Ishikawa (cell line): ENCODE data around the gene PTPRU.
A peak's percentile ranks its signal among the peaks of the same experiment; 100 is the strongest.

Experiments used
- CEBPB ChIP-seq: IDR thresholded peaks from 2 replicates; pipeline ENCODE4 v1.6.1; 2012
- CREB1 ChIP-seq: IDR thresholded peaks from 2 replicates; pipeline ENCODE4 v1.6.1; 2012; ENCODE audit warnings: low read depth
- EGR1 ChIP-seq: IDR thresholded peaks from 2 replicates; pipeline ENCODE4 v1.6.1; 2012
- EP300 ChIP-seq: IDR thresholded peaks from 2 replicates; pipeline ENCODE4 v1.6.1; 2012; ENCODE audit warnings: borderline replicate concordance
- FOXM1 ChIP-seq: IDR thresholded peaks from 2 replicates; pipeline ENCODE4 v1.6.1; 2012; ENCODE audit warnings: low read depth, borderline replicate concordance
- NFIC ChIP-seq: IDR thresholded peaks from 2 replicates; pipeline ENCODE4 v1.6.1; 2012
- RAD21 ChIP-seq: IDR thresholded peaks from 2 replicates; pipeline ENCODE4 v1.6.1; 2012; ENCODE audit warnings: low read depth
- TAF1 ChIP-seq: IDR thresholded peaks from 2 replicates; pipeline ENCODE4 v1.6.1; 2012; ENCODE audit warnings: low read depth, mild to moderate bottlenecking
- TCF12 ChIP-seq: IDR thresholded peaks from 2 replicates; pipeline ENCODE4 v1.6.1; 2012; ENCODE audit warnings: low read depth
- TEAD4 ChIP-seq: IDR thresholded peaks from 2 replicates; pipeline ENCODE4 v1.6.1; 2012
- YY1 ChIP-seq: IDR thresholded peaks from 2 replicates; pipeline ENCODE4 v1.6.1; 2012; ENCODE audit warnings: low read depth
- ZBTB7A ChIP-seq: IDR thresholded peaks from 2 replicates; pipeline ENCODE4 v1.6.1; 2012; ENCODE audit warnings: low read depth
- TF ChIP-seq, protein P1 (sequence below): IDR thresholded peaks from 2 replicates; pipeline ENCODE4 v1.6.1; 2012
- TF ChIP-seq, protein P2 (sequence below): IDR thresholded peaks from 2 replicates; pipeline ENCODE4 v1.6.1; 2012
- TF ChIP-seq, protein P3 (sequence below): IDR thresholded peaks from 2 replicates; pipeline ENCODE4 v1.6.1; 2012; ENCODE audit warnings: low read depth, mild to moderate bottlenecking

PTPRU gene

DNA sequence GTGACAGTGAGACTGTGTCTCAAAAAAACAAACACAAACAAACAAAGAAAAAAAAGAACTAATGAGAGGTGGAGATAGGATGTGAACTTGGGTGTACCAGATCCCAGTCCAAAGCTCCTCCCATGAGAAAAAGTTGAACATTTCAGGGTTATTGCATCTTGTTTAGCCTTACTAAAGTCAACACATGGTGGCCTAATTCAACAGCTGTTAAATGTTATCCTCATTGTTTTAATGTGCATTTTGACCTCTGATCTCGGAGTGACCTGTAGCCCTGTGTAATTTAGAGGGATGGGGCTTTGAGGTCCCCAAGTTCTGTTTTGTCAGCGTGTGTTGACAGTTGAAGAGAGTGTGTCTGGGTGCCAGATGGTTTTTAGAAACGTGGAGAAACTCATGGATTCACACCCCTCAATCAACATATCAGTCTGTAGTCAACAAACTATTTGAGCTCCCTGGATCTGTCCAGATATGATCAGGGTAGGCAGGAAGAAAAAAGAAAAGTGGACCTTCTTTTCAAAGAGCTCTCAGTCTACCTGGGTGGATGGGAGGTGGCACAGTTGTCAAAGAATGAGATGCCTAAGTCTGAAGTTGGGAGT, 34.7 kb downstream of the PTPRU start:
- TF ChIP-seq, protein P1, sequence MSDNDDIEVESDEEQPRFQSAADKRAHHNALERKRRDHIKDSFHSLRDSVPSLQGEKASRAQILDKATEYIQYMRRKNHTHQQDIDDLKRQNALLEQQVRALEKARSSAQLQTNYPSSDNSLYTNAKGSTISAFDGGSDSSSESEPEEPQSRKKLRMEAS, result no peak
- TF ChIP-seq, protein P2, sequence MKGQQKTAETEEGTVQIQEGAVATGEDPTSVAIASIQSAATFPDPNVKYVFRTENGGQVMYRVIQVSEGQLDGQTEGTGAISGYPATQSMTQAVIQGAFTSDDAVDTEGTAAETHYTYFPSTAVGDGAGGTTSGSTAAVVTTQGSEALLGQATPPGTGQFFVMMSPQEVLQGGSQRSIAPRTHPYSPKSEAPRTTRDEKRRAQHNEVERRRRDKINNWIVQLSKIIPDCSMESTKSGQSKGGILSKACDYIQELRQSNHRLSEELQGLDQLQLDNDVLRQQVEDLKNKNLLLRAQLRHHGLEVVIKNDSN, result no peak

DNA sequence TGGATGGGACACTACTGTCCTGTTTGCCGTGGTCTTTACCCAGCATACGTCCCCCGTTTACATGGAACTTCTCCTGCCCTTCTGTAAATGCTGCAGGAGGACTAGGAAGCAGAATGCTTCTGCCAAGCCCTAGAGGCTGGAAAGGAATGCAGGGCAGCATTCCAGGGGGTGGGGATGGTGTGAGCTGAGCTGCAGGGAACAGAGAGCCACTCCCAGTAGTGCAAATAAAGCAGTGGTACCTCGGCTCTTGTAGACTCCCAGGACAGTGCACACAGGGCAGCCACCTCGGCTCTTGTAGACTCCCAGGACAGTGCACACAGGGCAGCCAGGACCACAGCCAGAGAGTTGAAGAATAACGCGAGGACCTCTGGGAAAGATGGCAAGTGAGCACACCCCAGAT, 35.4 kb downstream of the PTPRU start:
- TF ChIP-seq ZBTB7A (no peak), NFIC (peak; percentile 59), TAF1 (0 out of 2 replicates have a peak, but pooled peaks have one; percentile 24), TEAD4 (peak; percentile 99)
- TF ChIP-seq, protein P2, result no peak

DNA sequence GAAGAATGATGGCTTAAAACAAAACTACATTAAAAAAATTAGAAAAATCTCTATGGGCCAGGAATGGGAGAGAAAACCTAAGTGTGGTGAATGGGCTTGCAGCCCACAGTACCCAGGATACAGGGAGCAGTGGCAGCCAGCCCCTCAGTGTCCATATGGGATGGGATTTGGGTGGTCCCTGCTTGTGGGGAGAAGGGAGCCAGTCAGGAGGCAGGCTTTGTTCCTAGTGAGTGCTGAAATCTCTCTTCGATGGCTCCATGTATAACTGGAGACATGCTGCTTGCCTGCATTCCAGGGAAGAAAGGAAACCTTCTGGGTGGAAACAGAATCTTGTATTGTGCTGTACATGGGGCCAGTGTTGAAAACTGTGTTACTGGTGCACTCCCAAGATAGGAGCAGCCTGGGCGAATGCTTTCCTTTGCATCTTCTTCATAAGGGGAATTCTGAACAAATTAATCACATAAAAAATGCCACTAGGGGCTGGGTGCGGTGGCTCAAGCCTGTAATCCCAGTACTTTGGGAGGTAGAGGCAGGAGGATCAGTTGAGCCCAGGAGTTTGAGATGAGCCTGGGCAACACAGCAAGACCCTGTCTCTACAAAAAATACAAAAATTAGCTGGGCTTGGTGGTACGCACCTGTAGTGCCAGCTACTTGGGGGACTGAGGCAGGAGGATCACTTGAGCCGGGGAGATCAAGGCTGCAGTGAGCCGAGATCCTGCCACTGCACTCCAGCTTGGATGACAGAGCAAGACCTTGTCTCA, 36.0 kb downstream of the PTPRU start:
- TF ChIP-seq TEAD4 (peak; percentile 44; the same call in 1 of the 2 replicates), RAD21 (no peak)

DNA sequence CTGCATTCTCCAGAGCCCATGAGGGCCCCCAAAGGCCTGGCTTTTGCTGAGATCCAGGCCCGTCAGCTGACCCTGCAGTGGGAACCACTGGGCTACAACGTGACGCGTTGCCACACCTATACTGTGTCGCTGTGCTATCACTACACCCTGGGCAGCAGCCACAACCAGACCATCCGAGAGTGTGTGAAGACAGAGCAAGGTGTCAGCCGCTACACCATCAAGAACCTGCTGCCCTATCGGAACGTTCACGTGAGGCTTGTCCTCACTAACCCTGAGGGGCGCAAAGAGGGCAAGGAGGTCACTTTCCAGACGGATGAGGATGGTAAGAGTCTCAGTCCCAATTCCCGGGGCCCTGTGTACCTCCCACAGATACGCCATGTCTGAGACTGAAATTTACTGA, 39.1 kb downstream of the PTPRU start:
- no peak for TF ChIP-seq ZBTB7A
- TF ChIP-seq TCF12, result no peak
- TF ChIP-seq CEBPB, result no peak
- no peak for TF ChIP-seq FOXM1
- no peak for TF ChIP-seq RAD21
- no peak for TF ChIP-seq TEAD4
- TF ChIP-seq, protein P1, result no peak
- TF ChIP-seq CREB1, result no peak
- TF ChIP-seq EGR1, result no peak
- TF ChIP-seq, protein P2, result no peak
- TF ChIP-seq YY1, result no peak
- TF ChIP-seq TAF1, result no peak
- TF ChIP-seq, protein P3, sequence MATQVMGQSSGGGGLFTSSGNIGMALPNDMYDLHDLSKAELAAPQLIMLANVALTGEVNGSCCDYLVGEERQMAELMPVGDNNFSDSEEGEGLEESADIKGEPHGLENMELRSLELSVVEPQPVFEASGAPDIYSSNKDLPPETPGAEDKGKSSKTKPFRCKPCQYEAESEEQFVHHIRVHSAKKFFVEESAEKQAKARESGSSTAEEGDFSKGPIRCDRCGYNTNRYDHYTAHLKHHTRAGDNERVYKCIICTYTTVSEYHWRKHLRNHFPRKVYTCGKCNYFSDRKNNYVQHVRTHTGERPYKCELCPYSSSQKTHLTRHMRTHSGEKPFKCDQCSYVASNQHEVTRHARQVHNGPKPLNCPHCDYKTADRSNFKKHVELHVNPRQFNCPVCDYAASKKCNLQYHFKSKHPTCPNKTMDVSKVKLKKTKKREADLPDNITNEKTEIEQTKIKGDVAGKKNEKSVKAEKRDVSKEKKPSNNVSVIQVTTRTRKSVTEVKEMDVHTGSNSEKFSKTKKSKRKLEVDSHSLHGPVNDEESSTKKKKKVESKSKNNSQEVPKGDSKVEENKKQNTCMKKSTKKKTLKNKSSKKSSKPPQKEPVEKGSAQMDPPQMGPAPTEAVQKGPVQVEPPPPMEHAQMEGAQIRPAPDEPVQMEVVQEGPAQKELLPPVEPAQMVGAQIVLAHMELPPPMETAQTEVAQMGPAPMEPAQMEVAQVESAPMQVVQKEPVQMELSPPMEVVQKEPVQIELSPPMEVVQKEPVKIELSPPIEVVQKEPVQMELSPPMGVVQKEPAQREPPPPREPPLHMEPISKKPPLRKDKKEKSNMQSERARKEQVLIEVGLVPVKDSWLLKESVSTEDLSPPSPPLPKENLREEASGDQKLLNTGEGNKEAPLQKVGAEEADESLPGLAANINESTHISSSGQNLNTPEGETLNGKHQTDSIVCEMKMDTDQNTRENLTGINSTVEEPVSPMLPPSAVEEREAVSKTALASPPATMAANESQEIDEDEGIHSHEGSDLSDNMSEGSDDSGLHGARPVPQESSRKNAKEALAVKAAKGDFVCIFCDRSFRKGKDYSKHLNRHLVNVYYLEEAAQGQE, result no peak
- TF ChIP-seq EP300, result no peak

DNA sequence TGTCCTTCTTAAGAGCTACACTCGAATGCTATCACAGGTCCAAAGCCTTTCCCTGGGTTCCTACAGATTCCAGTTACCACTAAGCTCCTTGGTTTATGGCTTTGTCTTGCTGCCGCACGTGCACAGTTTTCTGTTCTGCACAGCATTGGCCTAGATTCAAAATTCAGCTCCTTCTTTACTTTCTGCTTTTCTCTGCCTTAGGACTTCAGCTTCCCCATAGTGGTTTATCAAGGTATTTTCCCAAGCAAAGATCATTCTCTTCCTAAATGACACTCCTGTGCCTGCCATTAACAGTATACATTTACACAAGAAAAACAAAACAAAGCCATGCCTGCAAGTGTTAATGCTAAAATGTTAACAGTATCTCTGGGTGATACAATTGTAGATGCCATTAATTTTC, 41.8 kb downstream of the PTPRU start:
- TF ChIP-seq CREB1, result no peak
- TF ChIP-seq NFIC, result no peak
- TF ChIP-seq TCF12, result no peak
- TF ChIP-seq RAD21, result no peak
- TF ChIP-seq, protein P1, result no peak
- TF ChIP-seq, protein P2, result no peak
- no peak for TF ChIP-seq TEAD4
- no peak for TF ChIP-seq TAF1
- TF ChIP-seq, protein P3, result no peak
- TF ChIP-seq YY1, result no peak
- TF ChIP-seq ZBTB7A, result no peak
- TF ChIP-seq FOXM1, result no peak
- no peak for TF ChIP-seq EP300
- TF ChIP-seq CEBPB, result no peak
- no peak for TF ChIP-seq EGR1
